Liver (tissue), 9 donors: ENCODE results near the gene PALLD. TPM values are rescaled to one million over a fixed set of nuclear protein-coding genes. Genes with fewer than 3 reads are reported as not detected.

Experiments used
- DNase-seq: peaks from one replicate; pipeline ENCODE4 v3.0.0-alpha.2; 2017; ENCODE audit warnings: low spot score
- H3K27ac ChIP-seq, 2 donors: one replicate each; pipeline ENCODE4 v1.7.0; 2013; ENCODE audit warnings: inconsistent platforms in 2 of 2, low read length in 2 of 2, control low read depth in 1 of 2, low read depth in 1 of 2, mild to moderate bottlenecking in 1 of 2
- H3K27me3 ChIP-seq, 4 donors: one replicate each; pipeline versions ENCODE4 v1.6.1 to v1.7.0; 2013; ENCODE audit warnings: low read length in 3 of 4, inconsistent platforms in 1 of 4, mild to moderate bottlenecking in 1 of 4, moderate library complexity in 1 of 4; ENCODE audit not compliant: control insufficient read depth in 4 of 4, insufficient read depth in 4 of 4
- H3K36me3 ChIP-seq, 4 donors: one replicate each; pipeline versions ENCODE4 v1.6.1 to v1.7.0; 2013; ENCODE audit warnings: low read length in 3 of 4, mild to moderate bottlenecking in 3 of 4, low read depth in 1 of 4, moderate library complexity in 1 of 4; ENCODE audit not compliant: control insufficient read depth in 4 of 4, insufficient read depth in 3 of 4
- H3K4me1 ChIP-seq, 4 donors: one replicate each; pipeline versions ENCODE4 v1.6.1 to v1.7.0; 2013; ENCODE audit warnings: low read length in 3 of 4, mild to moderate bottlenecking in 3 of 4, moderate library complexity in 1 of 4; ENCODE audit not compliant: control insufficient read depth in 4 of 4, insufficient read depth in 4 of 4
- H3K4me3 ChIP-seq, 3 donors: one replicate each; pipeline versions ENCODE4 v1.6.1 to v1.7.0; 2013; ENCODE audit warnings: low read length in 3 of 3, control low read depth in 1 of 3, low read depth in 1 of 3, mild to moderate bottlenecking in 1 of 3
- H3K9ac ChIP-seq, 2 donors: one replicate each; pipeline ENCODE4 v1.7.0; 2013; ENCODE audit warnings: low read length in 2 of 2, mild to moderate bottlenecking in 2 of 2, moderate library complexity in 2 of 2, control low read depth in 1 of 2, low read depth in 1 of 2
- H3K9me3 ChIP-seq, 4 donors: one replicate each; pipeline versions ENCODE4 v1.6.1 to v1.7.0; 2013; ENCODE audit warnings: low read length in 3 of 4; ENCODE audit not compliant: control insufficient read depth in 4 of 4
- ATF3 ChIP-seq: IDR thresholded peaks from 2 replicates; pipeline ENCODE4 v1.6.1; 2016; ENCODE audit warnings: antibody characterized with exemption
- CTCF ChIP-seq: fragments of 150-350 bp; IDR thresholded peaks from 2 replicates; pipeline ENCODE4 v1.5.1; 2017; ENCODE audit warnings: improper control_type of control experiment, low read depth, low read length; ENCODE audit not compliant: missing input control
- EGR1 ChIP-seq, 2 donors: IDR thresholded peaks; 2 replicates each; pipeline ENCODE4 v1.6.1; 2016 to 2018; ENCODE audit warnings: antibody characterized with exemption in 2 of 2, low read depth in 2 of 2
- FOXA1 ChIP-seq: IDR thresholded peaks from 2 replicates; pipeline ENCODE4 v1.6.1; 2016; ENCODE audit warnings: antibody characterized with exemption
- FOXA2 ChIP-seq: IDR thresholded peaks from 2 replicates; pipeline ENCODE4 v1.6.1; 2016; ENCODE audit warnings: antibody characterized with exemption
- GABPA ChIP-seq, 2 donors: IDR thresholded peaks in 1 of 2; conservative IDR thresholded peaks in 1 of 2; 2 replicates each; pipeline ENCODE4 v1.6.1; 2016; ENCODE audit warnings: antibody characterized with exemption in 2 of 2, mild to moderate bottlenecking in 1 of 2, moderate library complexity in 1 of 2
- HNF4A ChIP-seq, 2 donors: conservative IDR thresholded peaks; 2 replicates each; pipeline ENCODE4 v1.6.1; 2016; ENCODE audit warnings: antibody characterized with exemption in 2 of 2, mild to moderate bottlenecking in 2 of 2
- HNF4G ChIP-seq: IDR thresholded peaks from 2 replicates; pipeline ENCODE4 v1.6.1; 2016; ENCODE audit warnings: antibody characterized with exemption
- JUND ChIP-seq, 2 donors: IDR thresholded peaks; 2 replicates each; pipeline ENCODE4 v1.6.1; 2016; ENCODE audit warnings: antibody characterized with exemption in 2 of 2
- RAD21 ChIP-seq, 2 donors: IDR thresholded peaks; 2 replicates each; pipeline ENCODE4 v1.6.1; 2016; ENCODE audit warnings: antibody characterized with exemption in 2 of 2, mild to moderate bottlenecking in 2 of 2
- REST ChIP-seq: IDR thresholded peaks from 2 replicates; pipeline ENCODE4 v1.6.1; 2016; ENCODE audit warnings: antibody characterized with exemption, mild to moderate bottlenecking
- RXRA ChIP-seq, 2 donors: IDR thresholded peaks; 2 replicates each; pipeline ENCODE4 v1.6.1; 2017 to 2018; ENCODE audit warnings: antibody characterized with exemption in 2 of 2, mild to moderate bottlenecking in 1 of 2
- TAF1 ChIP-seq: conservative IDR thresholded peaks from 2 replicates; pipeline ENCODE4 v1.6.1; 2016; ENCODE audit warnings: antibody characterized with exemption, mild to moderate bottlenecking
- YY1 ChIP-seq: IDR thresholded peaks from 2 replicates; pipeline ENCODE4 v1.6.1; 2016; ENCODE audit warnings: antibody characterized with exemption, mild to moderate bottlenecking
- ZBTB33 ChIP-seq: IDR thresholded peaks from 2 replicates; pipeline ENCODE4 v1.6.1; 2016; ENCODE audit warnings: antibody characterized with exemption
- WGBS: extraction: QIAGEN DNeasy Blood & Tissue Kit; methylation state at CpG from one replicate; pipeline ENCODE4 v1.1.7; 2013; 5-methylcytosine and 5-hydroxymethylcytosine counted together
- polyA plus RNA-seq, 2 donors: library from polyadenylated mRNA; stranded (reverse) in 1 of 2; unstranded in 1 of 2; fragments of 200-250 nt in 1 of 2; fragments of >200 nt in 1 of 2; fragmentation: Nextera tagmentation in 1 of 2; extraction: Ambion mirVana in 1 of 2; gene quantifications; one replicate each; pipeline versions ENCODE4 v1.2.1 to v1.2.3, GENCODE V29; 2013 to 2015
- total RNA-seq, 2 donors: library from RNA; depleted of rRNA; stranded (reverse); fragments of >200 nt; gene quantifications; one replicate each; pipeline ENCODE4 v1.2.3, GENCODE V29; 2014
- donor health status: healthy.
- donor health status: healthy.
- donor health status: healthy.
- donor health status: healthy.
- donor health status: healthy.

Gene PALLD
- total and polyA plus RNA-seq, 4 donors = 9.0 to 26.3 (median 14.7) TPM

- H3K9me3 ChIP-seq = no peaks in the 10 kb centered on the region
- DNase-seq = no peak
- H3K36me3 ChIP-seq = peaks cover 0 to 18% (median 3%) of the 10 kb centered on the region in 4 donors
- H3K4me1 ChIP-seq = peaks cover 3 to 20% (median 10%) of the 10 kb centered on the region in 4 donors
- no peaks in the 10 kb centered on the region for H3K27me3 ChIP-seq
- H3K9ac ChIP-seq = no peak overlapping the region
- WGBS = 93% methylated on average over 6 of the region's 6 CpGs
- H3K4me3 ChIP-seq = no peak overlapping the region
- H3K27ac ChIP-seq = no peak overlapping the region
- TF ChIP-seq TAF1 (no peak), HNF4G (no peak), YY1 (no peak), CTCF (no peak), REST (no peak), HNF4A (conservative IDR thresholded peaks at IDR 0.05) (no peak), FOXA1 (no peak), JUND (IDR thresholded peaks at IDR 0.05) (no peak), FOXA2 (no peak)
Measured at GRCh38 chr4:168920441-168921065, 423.7 kb downstream of the PALLD start.

GRCh38 chr4:168923526-168924194 is 426.8 kb downstream of the PALLD start:
- TF ChIP-seq HNF4G (no peak), YY1 (no peak), ATF3 (peak; percentile 34), ZBTB33 (no peak), RXRA (IDR thresholded peaks at IDR 0.05) (peak in 1 of 2 donors; percentile 20), FOXA2 (no peak), CTCF (peak; percentile 75), GABPA (IDR thresholded peaks at IDR 0.05 in 1 of 2, conservative IDR thresholded peaks at IDR 0.05 in 1 of 2) (no peak), HNF4A (conservative IDR thresholded peaks at IDR 0.05) (peak; percentile 24 to 58), RAD21 (IDR thresholded peaks at IDR 0.05) (peak; percentile 90 to 97), EGR1 (IDR thresholded peaks at IDR 0.05; ENCODE audit: low read depth in 2 of 2) (no peak)
- peak; percentile 63 for DNase-seq
- Histone ChIP-seq H3K4me1 (peaks cover 3 to 31% (median 17%) of the 10 kb centered on the region in 4 donors), H3K9ac (no peak overlapping the region), H3K4me3 (no peak overlapping the region), H3K36me3 (peaks cover 2 to 26% (median 8%) of the 10 kb centered on the region in 4 donors), H3K27me3 (no peaks in the 10 kb centered on the region), H3K27ac (no peak overlapping the region), H3K9me3 (no peaks in the 10 kb centered on the region)
- WGBS = 13% methylated on average over 3 of the region's 3 CpGs
